ENCODE data around the gene ULK3. TPM values are rescaled to one million over a fixed set of nuclear protein-coding genes. Genes with fewer than 3 reads are reported as not detected.

The ULK3 gene
- total and polyA plus RNA-seq, 10 donors: 33.2 to 74.6 (median 60.3) TPM

- H3K27me3 ChIP-seq (replicated peaks in 1 of 7): peaks cover 0 to 38% (median 10%) of the 10 kb centered on the region in 7 donors
- WGBS, 5 donors: 57 to 69% (median 66%) methylated on average over 1 to 5 of the region's 5 CpGs
- no peak for DNase-seq
- TF ChIP-seq CTCF (IDR thresholded peaks at IDR 0.05 in 8 of 11, conservative IDR thresholded peaks at IDR 0.05 in 3 of 11) (no peak), POLR2A (IDR thresholded peaks at IDR 0.05) (no peak), POLR2AphosphoS5 (IDR thresholded peaks at IDR 0.05) (no peak)
- H3K36me3 ChIP-seq: no peaks in the 10 kb centered on the region
- H3K4me1 ChIP-seq: peaks cover 0 to 16% (median 5%) of the 10 kb centered on the region in 6 donors
- intact Hi-C loops (cut with DNase I; ENCODE audit: low total_unique reads): no loop called here
- H3K4me3 ChIP-seq: no peak overlapping the region
- no peaks in the 10 kb centered on the region for H3K9me3 ChIP-seq
- no peak overlapping the region for H3K27ac ChIP-seq
These were observed 15.3 kb downstream of the ULK3 start for GRCh38 chr15:74827614-74828013.

- Histone ChIP-seq H3K4me3 (no peak overlapping the region), H3K27ac (no peak overlapping the region), H3K36me3 (no peaks in the 10 kb centered on the region), H3K9me3 (no peaks in the 10 kb centered on the region), H3K27me3 (replicated peaks in 1 of 7) (peaks cover 0 to 38% (median 10%) of the 10 kb centered on the region in 7 donors), H3K4me1 (peaks cover 0 to 20% (median 6%) of the 10 kb centered on the region in 6 donors)
- no peak for DNase-seq
- intact Hi-C loops (cut with DNase I; ENCODE audit: low total_unique reads): no loop called here
- TF ChIP-seq CTCF (IDR thresholded peaks at IDR 0.05 in 8 of 11, conservative IDR thresholded peaks at IDR 0.05 in 3 of 11): no peak
- TF ChIP-seq POLR2AphosphoS5 (IDR thresholded peaks at IDR 0.05): peak in 2 of 3 donors; percentile 25 to 38
- 24 to 29% (median 25%) methylated on average over 19 to 21 of the region's 21 CpGs for WGBS, 5 donors
These were observed 16.0 kb downstream of the ULK3 start for GRCh38 chr15:74826921-74827320.

GRCh38 chr15:74826364-74826819 lies 16.6 kb downstream of the ULK3 start, which contains the start of gene CPLX3:
CPLX3 (plus strand) TSS chr15:74826627; CDS start chr15:74826704, 77 bp downstream.
- 6 to 33% (median 6%) methylated on average over 10 to 44 of the region's 44 CpGs for WGBS, 5 donors
- Histone ChIP-seq H3K4me3 (no peak within 1 kb of the TSS), H3K27ac (no peak within 1 kb of the TSS), H3K27me3 (replicated peaks in 1 of 7) (peaks cover 0 to 38% (median 10%) of the 10 kb centered on the region in 7 donors), H3K36me3 (no peaks in the 10 kb centered on the region), H3K9me3 (no peaks in the 10 kb centered on the region), H3K4me1 (peaks cover 0 to 25% (median 12%) of the 10 kb centered on the region in 6 donors)
- peak in 2 of 3 donors; percentile 29 to 49 for TF ChIP-seq POLR2AphosphoS5 (IDR thresholded peaks at IDR 0.05)
- no peak for TF ChIP-seq POLR2A (IDR thresholded peaks at IDR 0.05)
- intact Hi-C loops (cut with DNase I; ENCODE audit: low total_unique reads): no loop called here
- DNase-seq: no peak

GRCh38 chr15:74825866-74826265 lies 17.1 kb downstream of the ULK3 start:
- intact Hi-C loops (cut with DNase I; ENCODE audit: low total_unique reads): no loop called here
- TF ChIP-seq POLR2AphosphoS5 (IDR thresholded peaks at IDR 0.05) (no peak), CTCF (IDR thresholded peaks at IDR 0.05 in 8 of 11, conservative IDR thresholded peaks at IDR 0.05 in 3 of 11) (no peak), POLR2A (IDR thresholded peaks at IDR 0.05) (no peak)
- H3K9me3 ChIP-seq: no peaks in the 10 kb centered on the region
- 50 to 66% (median 56%) methylated on average over 7 to 10 of the region's 10 CpGs for WGBS, 5 donors
- H3K4me3 ChIP-seq: no peak overlapping the region
- H3K27ac ChIP-seq: no peak overlapping the region
- H3K27me3 ChIP-seq (replicated peaks in 1 of 7): peaks cover 0 to 38% (median 10%) of the 10 kb centered on the region in 7 donors
- H3K36me3 ChIP-seq: no peaks in the 10 kb centered on the region
- peaks cover 0 to 30% (median 16%) of the 10 kb centered on the region in 6 donors for H3K4me1 ChIP-seq
- no peak for DNase-seq

Measured in spleen (tissue), 11 donors.